ENCODE results near the gene SPON1.
"Not testable (repeated sequence)": the region's sequence is repeated elsewhere in the genome, so short reads cannot be mapped to it uniquely, and the experiment has no call there.

SPON1 gene

DNA sequence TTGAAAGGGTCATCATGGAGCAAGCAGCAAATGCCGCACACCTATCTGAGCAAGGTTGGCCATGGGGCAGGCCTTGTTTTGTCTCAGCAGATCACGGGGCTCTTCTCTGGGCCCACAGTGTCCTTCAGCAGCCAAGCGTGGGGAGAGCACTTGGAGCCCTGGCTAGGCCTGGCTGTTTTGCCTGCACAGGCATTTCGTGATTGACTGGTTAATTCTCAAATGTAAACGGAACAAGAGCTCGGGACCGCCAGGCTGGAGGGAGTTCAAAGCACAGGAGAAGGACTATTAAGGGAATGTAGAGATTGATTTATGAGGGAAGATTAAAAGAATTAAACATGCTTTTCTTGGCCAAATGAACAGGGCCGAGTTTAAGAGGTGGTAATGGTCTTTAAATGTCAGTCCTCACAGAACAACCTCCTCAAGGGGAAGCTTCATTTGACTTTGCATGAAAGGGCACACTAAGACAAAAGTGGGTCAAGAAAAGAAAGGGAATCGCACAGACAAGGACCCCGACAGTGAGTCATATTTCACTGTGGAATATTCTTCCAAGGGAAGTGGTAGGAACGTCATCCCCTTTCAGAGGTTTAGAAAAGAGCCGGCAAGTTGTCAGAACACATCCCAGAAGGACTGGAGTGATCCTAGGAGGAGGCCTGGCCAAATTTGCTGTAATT is 20.7 kb downstream of the SPON1 start:
- DNase-seq (ENCODE audit: low read depth) = no peak

DNA sequence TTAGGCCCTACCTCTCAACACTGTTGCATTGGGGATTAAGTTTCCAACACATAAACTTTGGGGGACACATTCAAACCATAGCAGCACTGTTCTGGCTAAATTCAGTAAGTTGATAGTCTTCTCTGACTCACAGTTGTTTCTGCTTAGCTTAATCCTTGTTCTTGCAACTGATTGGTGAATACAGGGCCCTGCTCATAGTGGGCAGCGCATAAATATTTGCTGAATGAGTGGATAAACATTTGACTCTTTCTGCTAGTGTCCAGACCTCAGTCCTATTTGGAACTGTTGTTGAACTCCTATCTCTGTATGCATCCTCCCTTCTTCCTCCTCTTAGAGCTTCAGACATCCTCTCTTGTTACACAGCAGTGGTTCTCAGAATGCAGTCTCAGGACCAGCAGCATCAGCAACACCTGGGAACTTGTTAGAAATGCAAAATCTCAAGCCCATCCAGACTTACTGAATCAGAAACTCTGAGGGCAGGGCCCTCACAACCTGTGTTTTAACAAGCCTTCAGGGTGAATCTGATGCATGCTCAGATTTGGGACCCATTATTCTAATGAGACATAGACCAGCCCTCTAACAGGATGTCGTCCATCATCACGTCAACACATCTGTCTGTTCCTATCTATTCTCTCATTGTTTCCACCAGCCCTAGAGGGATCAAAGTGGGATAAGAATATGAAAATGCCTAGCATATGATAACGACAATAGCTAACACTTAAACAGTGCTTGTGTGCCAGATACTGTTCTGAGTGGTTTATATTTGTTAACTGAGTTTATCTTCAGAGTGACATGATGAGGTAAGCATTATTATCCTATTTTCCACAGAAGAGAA is 22.3 kb downstream of the SPON1 start:
- peak; percentile 45 for DNase-seq (ENCODE audit: low read depth)

DNA sequence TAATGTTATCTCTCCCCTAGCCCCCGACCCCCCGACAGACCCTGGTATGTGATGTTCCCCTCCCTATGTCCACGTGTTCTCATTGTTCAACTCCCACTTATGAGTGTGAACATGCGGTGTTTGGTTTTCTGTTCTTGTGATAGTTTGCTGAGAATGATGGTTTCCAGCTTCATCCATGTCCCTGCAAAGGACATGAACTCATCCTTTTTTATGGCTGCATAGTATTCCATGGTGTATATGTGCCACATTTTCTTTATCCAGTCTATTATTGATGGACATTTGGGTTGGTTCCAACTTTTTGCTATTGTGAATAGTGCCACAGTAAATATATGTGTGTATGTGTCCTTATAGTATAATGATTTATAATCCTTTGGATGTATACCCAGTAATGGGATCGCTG is 24.2 kb downstream of the SPON1 start:
- DNase-seq (ENCODE audit: low read depth) = not testable (repeated sequence)

DNA sequence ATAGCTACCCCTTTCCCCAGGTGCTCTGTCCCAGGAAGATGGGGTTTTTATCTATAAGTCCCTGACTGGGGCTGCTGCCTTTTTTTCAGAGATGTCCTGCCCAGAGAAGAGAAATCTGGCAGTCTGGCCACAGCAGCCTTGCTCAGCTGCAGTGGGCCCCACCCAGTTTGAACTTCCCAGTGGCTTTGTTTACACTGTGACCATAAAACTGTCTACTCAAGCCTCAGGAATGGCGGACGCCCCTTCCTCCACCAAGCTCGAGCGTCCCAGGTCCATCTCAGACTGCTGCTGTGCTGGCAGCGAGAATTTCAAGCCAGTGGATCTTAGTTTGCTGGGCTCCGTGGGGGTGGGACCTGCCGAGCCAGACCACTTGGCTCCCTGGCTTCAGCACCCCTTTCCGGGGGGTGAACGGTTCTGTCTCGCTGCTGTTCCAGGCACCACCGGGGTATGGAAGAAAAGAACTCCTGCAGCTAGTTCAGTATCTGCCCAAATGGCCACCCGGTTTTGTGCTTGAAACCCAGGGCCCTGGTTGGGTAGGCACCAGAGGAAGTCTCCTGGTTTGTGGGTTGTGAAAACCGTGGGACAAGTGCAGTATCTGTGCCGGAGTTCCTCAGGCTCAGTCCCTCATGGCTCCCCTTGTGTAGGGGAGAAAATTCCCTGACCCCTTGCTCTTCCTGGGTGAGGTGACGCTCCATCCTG is 29.8 kb downstream of the SPON1 start:
- not testable (repeated sequence) for DNase-seq (ENCODE audit: low read depth)

DNA sequence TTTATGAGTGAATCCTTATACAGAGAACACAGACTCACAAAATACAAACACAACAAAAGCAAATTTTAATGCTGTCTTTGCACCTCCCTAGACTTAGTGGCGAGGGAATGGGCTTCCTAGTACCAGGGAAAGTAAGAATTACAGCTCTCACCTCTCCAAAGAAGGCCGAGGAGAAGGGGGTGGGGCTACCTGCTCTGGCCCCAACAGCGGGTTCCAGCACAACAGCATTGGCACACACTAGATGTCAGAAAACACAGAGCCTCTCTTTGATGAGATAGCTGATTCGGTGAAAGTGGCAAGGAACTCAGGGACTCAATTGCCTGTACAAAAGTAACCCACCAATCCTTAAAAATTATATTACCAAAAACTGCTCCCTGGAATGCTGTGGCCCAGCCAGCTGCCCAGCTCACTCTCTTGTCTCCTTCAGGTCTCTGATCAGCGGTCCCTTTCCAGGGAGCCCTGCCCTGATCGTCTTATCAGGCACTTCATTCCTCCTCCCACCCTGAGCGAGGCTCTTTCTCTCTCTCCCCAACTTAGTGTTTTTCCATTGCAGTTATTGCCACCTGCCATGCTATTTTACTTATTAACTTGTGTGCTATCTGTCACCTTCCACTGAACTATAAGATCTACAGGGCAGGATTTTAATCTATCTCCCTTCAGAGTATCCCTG is 30.7 kb downstream of the SPON1 start:
- DNase-seq (ENCODE audit: low read depth) = no peak

DNA sequence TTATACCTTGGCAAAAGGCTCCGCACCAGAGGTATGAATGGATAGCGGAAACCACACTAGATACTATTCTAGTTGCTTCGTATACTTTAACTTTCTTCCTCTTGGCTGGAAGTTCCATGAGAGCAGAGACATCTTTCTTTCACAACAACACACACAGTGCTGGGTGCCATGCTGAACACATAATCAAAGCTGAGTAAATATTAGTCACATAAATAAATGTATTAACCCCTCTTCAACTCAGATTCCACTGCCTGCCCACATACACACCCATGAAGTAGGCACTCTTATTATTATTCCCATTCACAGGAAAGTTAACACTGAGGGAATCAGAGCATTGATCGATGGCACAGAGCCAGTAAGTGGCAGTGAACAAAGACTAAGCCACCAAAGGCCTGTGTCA is 35.4 kb downstream of the SPON1 start:
- no peak for DNase-seq (ENCODE audit: low read depth)

DNA sequence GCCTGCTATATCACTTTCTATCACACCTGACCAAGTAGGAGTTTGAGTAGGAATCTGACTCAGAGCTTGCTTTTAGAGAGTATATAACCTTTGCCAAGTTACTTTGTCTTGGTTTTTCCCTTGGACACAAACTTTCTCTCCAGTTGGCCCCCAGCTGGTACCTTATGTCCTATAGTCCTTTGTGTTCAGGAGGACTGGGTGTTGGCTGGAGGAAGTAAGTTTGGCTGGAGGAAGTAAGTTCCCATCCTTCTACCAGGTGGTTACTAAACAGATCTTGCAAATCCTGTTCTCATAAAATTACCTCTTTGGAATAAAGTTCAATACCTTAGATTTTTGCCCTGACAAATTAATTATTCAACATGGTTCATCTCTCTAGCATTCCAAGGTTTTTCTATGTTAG is 37.2 kb downstream of the SPON1 start:
- DNase-seq (ENCODE audit: low read depth) = no peak

DNA sequence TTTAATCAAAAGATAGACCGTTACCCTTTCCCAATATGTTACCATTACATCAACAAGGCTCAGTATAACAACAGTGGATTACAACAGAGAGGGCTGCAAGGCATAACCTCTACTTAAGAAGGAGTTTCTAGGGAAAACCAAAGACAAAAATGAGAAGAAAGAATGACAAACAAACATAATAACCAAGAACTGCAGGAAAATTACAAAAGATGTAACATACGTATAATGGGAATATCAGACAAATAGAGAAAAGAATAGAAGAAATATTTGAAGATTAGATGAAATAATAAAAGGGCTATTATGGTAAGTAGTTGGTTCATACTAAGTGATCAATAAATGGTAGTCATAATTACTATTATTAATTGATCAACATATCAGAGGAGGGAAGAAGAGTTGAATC is 39.1 kb downstream of the SPON1 start:
- no peak for DNase-seq (ENCODE audit: low read depth)

DNA sequence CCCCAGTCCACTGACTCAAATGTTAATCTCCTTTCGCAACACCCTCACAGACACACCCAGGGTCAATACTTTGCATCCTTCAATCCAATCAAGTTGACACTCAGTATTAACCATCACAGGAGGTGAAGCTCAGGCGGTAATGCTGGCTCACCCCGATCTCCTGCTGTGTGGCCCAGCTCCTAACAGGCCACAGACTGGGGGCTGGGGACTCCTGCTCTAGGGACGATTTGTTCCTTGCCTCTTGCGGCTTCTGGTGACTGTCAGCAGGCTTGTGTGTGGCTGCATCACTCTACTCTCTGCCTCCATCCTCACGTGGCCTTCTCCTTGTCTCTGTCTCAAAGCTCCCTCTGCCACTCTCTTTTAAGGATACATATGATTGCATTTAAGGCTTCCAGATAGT is 45.0 kb downstream of the SPON1 start:
- DNase-seq (ENCODE audit: low read depth) = no peak

DNA sequence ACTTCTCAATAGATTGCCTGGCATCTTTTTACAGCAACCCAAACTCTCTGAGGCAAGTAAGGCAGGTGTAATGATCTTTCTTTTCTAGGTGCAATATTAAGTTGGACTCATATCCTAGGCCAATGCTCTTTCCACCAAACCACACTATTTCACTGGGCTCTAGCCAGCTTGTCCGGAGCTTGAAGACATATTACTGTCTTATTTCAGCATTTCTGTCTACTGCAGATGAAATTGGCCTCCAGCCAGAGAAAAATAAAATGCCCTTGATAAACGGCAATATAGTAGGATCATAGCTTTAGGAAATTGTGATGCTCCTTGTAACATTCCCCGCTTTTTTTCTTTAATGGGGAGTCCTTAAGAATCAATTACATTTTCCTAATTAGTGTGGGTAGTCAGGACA is 48.1 kb downstream of the SPON1 start:
- DNase-seq (ENCODE audit: low read depth) = no peak

DNA sequence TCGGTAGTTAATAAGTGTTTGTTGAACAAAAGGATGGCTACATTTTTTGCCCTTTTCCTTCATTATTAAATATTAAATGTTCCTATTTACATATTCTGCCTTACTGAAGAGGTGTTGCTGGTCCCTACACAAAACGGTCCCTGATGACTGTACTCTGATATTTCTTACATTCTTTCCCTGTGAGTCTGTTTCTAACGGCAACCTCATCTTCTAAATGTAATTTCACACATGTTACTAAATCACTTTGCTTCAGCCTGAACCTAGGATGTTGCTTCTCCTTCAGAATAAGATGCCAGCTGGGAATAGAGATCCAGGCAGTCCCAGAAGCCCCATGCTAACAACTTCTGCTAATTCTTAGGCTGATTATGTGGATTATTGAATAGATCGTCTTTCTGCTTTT is 50.3 kb downstream of the SPON1 start:
- peak; percentile 40 for DNase-seq (ENCODE audit: low read depth)

DNA sequence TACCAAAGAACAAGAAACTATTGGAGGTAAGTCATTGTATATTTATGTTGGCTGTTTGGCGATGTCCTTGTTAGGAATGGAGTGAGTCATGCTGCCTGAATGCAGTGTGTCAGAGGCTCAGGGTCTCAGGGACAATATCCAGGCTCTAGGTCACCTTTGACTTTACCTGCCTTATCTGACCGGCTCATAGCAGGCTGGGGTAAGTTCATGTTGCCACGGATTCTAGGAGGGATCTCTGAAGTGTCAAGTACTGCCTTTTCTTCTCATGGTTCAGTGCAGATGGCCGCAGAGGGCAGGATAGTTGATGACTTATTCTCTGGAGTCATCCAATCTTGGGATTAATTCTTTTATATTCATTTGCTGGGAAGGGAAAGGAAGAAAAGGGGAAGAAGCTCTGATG is 53.2 kb downstream of the SPON1 start:
- DNase-seq (ENCODE audit: low read depth) = peak; percentile 19

DNA sequence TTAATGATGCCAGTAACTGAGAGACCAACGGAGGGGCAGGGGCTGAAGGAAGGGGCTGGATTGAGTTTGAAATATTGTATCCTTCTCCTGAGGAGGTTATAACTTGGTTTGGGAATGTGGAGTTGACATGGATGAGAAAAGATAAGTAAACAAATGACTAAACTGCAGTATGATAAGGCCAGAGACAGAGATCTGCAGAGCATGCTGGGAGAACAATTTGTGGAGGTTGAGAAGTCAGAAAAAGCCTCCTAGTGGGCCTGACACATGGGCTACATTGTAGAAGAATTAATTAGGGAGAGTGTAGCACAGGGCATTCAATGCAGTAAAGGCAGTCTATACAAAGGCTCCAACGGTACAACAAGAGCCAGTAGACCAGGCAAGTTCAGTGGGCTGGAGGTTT is 55.9 kb downstream of the SPON1 start:
- DNase-seq (ENCODE audit: low read depth) = no peak

DNA sequence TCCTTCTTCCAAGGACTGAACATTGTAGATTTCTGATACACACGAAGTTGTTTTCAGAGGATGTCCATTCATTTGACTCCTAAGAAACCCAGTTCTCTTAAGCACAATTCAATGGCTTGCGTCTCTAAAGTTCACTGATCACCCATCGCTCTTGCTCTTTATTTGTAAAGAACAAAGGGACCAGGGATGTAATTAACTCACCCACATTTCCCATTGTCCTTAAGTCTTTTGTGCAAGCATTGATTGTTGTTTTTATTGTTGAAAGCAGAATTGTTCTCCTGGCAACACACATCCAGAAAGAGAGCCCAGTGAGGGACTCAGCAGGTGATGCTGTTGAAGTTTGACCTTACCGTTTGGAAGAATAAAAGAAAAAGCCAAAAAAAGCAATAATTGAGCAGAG is 59.2 kb downstream of the SPON1 start:
- no peak for DNase-seq (ENCODE audit: low read depth)

DNA sequence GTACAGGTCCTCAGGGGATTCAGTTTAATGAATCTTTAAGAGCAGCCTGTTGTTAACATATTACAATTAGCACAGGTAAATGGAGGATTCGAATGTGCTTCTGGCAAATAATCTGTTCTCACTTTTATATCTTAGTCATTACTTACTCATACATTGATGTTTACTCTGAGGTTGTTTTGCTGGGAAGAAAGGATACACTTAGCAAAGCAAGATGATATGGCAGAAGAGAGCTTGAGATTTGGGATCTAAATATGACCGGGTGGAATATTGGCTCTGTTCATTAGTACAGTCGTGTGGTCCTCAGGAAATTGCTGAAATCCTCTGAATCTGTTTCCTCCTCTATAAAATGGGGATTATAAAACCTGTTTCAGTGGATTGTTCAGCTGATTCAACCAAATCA is 59.7 kb downstream of the SPON1 start:
- no peak for DNase-seq (ENCODE audit: low read depth)

DNA sequence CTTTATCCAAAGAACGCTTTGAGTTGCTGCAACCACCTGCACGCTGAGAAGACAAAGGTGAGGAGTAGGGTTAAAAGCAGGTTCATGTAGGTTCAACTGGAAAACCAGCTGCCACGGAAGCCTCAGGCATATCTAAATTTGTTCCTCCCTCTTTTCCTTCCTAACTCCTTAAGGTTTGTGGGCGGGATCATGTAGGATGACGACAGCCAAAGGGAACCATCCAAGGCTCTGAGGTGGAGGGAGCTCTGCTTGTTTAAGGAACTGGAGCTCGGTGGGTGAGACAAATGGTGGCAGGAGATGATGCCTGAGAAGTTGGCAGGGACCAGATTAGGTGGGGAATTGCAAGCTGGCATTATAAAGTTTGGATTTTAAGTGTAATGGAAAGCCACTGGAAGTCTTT is 60.3 kb downstream of the SPON1 start:
- DNase-seq (ENCODE audit: low read depth) = no peak

DNA sequence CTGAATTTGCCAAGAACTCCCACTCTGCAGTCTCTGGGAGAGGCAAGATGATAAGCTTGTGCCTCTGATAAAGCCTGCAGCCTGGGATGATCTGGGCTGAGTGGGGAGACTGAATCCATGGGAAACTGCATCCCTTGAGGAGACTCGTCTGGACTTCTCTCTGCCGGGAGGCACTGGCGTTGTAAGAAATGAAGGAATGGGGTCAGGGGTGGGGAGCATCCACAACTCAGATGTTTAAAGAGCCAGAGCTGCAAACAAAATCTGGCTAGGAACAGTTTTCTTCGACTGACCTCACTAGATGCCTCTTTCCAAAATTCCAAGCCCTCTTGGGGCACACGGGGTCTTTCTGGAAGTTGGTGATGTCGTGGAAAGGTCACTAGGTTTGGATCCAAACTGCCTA is 64.4 kb downstream of the SPON1 start:
- no peak for DNase-seq (ENCODE audit: low read depth)

DNA sequence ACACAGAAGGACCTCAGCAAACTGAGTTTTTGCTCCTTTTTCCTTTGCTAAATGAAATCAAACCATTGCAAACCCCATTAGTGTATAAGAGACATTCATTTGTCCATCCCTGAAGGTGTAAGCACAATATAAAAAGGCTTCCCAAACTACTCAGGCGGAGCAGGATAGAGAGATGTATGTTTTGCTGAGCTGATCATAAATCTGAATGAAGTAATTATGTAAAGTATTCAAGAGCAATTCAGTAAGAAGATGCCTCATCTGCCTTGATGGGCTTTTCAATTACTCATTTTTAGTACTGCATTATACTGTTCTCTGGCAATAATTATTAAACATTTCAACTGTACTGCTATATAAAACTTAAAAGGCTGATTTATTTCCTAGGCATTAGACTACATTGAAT is 65.0 kb downstream of the SPON1 start:
- no peak for DNase-seq (ENCODE audit: low read depth)

DNA sequence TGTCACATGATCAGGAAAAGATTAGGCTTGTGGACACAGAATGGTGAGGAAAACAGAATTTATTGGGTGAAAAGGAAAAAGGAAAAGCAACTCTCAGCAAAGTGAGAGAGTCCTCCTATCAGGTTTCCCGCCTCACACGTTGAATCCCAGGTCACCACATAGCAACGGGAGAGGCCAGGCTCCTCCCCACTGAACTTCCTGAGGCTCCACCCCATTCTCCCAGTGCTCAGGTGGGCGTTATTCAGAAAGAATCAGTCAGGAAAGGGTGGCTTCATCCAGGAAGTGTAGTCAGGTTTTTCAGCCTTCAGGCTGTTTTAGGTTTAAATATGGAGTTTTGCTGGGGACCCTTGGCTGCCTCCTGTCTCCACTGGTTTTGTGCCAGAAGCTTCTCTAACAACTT is 66.9 kb downstream of the SPON1 start:
- DNase-seq (ENCODE audit: low read depth) = no peak

DNA sequence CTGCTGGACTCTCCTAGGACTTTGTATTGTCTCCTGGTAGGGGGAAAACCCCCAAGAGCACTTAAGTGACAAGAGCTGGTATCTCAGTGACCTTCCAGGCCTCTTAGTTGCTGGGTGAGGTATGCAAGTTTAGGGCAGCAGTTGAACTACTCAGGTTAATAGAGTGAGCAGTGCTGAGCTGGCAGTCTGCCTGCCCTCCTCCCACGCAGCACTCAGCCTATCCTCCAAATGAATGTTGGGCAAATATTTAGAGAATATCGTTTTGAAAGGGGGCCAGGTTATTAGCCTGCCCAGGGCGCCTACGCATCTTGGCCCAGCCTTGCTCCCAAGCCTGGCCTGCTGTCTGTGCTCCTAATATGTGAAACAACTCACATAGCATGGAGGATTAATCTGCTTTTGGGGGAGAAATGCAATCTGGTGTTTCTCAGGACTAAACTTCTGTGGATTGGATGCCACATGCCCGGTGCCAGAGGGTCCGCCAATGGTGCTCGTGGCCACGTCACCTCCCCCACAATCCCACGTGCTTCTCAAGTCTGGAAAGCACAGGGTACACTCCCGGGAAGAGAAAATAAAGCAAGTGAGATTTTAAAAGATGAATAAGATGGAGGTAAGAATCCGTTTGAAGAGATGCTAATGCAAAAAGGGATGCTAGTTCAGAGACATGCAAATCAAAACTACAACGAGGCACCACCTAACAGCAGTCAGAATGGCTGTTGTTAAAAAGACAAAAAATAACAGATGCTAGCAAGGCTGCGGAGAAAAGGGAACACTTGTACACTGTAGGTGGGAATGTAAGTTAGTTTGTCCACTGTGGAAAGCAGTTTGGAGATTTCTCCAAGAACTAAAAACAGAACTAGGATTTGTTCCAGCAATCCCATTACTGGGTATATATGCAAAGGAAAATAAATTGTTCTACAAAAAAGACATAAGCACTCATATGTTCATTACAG is 67.7 kb downstream of the SPON1 start:
- DNase-seq (ENCODE audit: low read depth) = no peak

DNA sequence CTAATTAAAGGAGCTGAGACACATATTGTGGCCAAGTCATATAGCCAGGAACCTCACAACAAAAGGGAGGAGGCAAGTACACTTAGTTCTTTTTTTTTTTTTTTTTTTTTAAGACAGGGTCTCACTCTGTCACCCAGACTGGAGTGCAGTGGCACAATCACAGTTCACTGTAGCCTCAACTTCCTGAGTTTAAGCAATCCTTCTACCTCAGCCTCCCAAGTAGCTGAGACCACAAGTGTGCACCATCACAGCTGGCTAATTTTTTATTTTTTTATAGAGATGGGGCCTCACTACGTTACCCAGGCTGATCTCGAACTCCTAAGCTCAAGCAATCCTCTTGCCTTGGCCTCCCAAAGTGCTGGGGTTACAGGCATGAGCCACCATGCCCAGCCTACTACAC is 73.0 kb downstream of the SPON1 start:
- not testable (repeated sequence) for DNase-seq (ENCODE audit: low read depth)

Measured in HS-5 (cell line).